Stomach (tissue), 4 donors: ENCODE data around the gene PLEKHG4B.

Experiments
- EP300 ChIP-seq: sonication (generic); formaldehyde crosslinking; IDR thresholded peaks from one replicate; pipeline ENCODE4 v1.6.1; 2017; ENCODE audit warnings: antibody characterized with exemption
- POLR2A ChIP-seq, 4 donors: fragments of 450-650 bp; IDR thresholded peaks; one replicate each; pipeline ENCODE4 v1.6.1; 2016; ENCODE audit warnings: antibody characterized with exemption in 4 of 4, control low read depth in 2 of 4, mild to moderate bottlenecking in 1 of 4, moderate library complexity in 1 of 4
- POLR2AphosphoS5 ChIP-seq, 3 donors: sonication (generic); formaldehyde crosslinking; IDR thresholded peaks; one replicate each; pipeline ENCODE4 v1.6.1; 2016; ENCODE audit warnings: antibody characterized with exemption in 3 of 3
- TF ChIP-seq, protein P1 (sequence below), 7 experiments: fragments of 450-650 bp in 4 of 7; fragments of 200-600 bp in 3 of 7; sonication (generic) in 3 of 7; IDR thresholded peaks; one replicate each; pipeline ENCODE4 v1.5.1; 2016 to 2019; ENCODE audit warnings: antibody characterized with exemption in 7 of 7, control low read depth in 2 of 7, mild to moderate bottlenecking in 1 of 7

DNA sequence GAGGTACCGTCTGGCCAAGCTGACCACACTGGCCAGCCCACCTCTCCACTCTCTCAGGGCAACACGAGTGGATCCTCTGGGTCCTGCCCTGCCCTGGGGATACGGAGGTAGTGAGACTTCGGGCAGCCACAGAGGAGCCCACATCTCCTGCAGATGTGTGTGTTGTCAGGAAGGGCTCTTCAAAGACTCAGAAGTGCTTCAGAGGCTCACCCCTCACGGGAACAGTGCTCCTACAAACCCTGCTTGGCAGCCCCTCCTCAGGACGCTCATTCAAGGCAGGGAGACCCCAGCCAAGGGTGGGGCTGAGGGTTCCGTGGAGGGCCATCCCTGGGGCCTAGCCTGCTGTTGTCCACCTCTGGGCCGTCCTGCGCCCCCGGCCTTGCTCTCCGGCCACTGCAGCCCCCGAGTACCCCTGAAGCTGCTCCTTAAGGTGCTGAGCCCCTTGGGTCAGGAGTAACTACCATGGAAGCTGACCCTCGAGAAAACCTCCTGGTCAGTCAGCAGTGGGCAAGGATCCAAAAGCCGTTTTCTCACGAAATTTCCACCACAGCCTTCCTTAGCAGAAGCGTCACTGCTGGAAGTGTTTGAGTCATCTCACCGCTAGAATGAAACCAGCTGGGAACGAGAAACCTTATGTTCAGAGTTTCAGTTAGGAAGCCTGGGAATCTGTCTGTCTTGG lies 76.2 kb downstream of the PLEKHG4B start:
- TF ChIP-seq, protein P1, sequence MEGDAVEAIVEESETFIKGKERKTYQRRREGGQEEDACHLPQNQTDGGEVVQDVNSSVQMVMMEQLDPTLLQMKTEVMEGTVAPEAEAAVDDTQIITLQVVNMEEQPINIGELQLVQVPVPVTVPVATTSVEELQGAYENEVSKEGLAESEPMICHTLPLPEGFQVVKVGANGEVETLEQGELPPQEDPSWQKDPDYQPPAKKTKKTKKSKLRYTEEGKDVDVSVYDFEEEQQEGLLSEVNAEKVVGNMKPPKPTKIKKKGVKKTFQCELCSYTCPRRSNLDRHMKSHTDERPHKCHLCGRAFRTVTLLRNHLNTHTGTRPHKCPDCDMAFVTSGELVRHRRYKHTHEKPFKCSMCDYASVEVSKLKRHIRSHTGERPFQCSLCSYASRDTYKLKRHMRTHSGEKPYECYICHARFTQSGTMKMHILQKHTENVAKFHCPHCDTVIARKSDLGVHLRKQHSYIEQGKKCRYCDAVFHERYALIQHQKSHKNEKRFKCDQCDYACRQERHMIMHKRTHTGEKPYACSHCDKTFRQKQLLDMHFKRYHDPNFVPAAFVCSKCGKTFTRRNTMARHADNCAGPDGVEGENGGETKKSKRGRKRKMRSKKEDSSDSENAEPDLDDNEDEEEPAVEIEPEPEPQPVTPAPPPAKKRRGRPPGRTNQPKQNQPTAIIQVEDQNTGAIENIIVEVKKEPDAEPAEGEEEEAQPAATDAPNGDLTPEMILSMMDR (IDR thresholded peaks at IDR 0.05): no peak
- TF ChIP-seq POLR2AphosphoS5 (IDR thresholded peaks at IDR 0.05) (peak in 1 of 3 donors; percentile 14), EP300 (no peak), POLR2A (IDR thresholded peaks at IDR 0.05) (no peak)
